Measurements from ENCODE around the gene NASP.

DNA sequence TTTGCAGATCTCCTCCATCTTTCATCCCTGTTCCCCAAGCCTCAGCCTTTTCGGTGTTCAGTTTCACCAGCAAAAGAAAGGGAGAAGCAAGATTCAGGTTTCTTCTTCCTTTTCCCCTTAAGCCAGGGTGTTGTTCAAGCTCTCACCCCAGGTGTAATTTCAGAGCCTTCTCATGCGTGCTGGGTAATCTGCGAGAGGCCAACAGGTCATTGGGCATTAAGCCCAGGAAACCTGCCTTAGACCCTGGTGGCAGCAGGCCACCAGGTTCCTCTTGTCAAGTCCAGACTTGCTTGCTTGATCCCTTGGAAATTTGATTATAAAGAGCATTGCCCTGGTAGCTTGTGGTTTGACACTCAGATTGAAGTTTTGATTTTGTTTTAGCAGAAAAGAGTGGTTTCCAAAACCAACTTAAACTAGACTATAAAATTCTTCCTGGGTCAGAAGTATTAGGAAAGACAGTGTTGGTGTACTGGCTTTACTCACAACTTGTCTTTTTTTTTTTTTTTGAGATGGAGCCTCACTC lies 26.4 kb upstream of the NASP start:
- TF ChIP-seq, protein P1, sequence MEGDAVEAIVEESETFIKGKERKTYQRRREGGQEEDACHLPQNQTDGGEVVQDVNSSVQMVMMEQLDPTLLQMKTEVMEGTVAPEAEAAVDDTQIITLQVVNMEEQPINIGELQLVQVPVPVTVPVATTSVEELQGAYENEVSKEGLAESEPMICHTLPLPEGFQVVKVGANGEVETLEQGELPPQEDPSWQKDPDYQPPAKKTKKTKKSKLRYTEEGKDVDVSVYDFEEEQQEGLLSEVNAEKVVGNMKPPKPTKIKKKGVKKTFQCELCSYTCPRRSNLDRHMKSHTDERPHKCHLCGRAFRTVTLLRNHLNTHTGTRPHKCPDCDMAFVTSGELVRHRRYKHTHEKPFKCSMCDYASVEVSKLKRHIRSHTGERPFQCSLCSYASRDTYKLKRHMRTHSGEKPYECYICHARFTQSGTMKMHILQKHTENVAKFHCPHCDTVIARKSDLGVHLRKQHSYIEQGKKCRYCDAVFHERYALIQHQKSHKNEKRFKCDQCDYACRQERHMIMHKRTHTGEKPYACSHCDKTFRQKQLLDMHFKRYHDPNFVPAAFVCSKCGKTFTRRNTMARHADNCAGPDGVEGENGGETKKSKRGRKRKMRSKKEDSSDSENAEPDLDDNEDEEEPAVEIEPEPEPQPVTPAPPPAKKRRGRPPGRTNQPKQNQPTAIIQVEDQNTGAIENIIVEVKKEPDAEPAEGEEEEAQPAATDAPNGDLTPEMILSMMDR (IDR thresholded peaks at IDR 0.05), result no peak
- no peak for TF ChIP-seq POLR2AphosphoS5 (IDR thresholded peaks at IDR 0.05)
